ENCODE measurements around the gene AMN1. TPM values are rescaled to one million over a fixed set of nuclear protein-coding genes. Genes with fewer than 3 reads are reported as not detected.
"Not testable (repeated sequence)": the region's sequence is repeated elsewhere in the genome, so short reads cannot be mapped to it uniquely, and the experiment has no call there.

The AMN1 gene
- total RNA-seq, 1 experiment from 2014 or later: 15.8 TPM

DNA sequence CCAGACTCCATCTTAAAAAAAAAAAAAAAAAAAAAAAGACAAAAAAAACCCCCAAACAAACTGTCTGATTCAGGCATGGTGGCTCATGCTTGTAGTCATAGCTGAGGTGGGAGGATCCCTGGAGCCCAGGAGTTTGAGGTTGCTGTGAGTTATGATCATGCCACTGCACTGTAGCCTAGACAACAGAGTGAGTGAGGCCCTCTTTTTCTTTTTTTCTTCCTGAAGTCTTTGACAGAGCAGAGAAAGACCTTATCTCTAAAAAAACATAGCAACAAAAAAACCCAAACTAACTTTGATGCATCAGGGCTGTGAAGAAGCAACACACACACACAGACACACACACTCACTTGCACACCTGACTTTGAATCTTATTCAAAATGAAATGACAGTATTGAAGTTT is 7.7 kb upstream of the AMN1 start:
- Histone ChIP-seq H3K36me3 (ENCODE audit: insufficient read depth, low read length, poor library complexity, severe bottlenecking) (no peaks in the 10 kb centered on the region), H3K27me3 (replicated peaks; ENCODE audit: insufficient read depth, low read depth, low read length, poor library complexity) (no peaks in the 10 kb centered on the region), H3K9me3 (ENCODE audit: low read depth, low read length, poor library complexity, severe bottlenecking) (no peaks in the 10 kb centered on the region), H3K27ac (ENCODE audit: low read depth, low read length, poor library complexity, severe bottlenecking) (no peak overlapping the region), H3K4me3 (ENCODE audit: low read depth, low read length, poor library complexity, severe bottlenecking) (no peak overlapping the region), H3K4me1 (ENCODE audit: insufficient read depth, low read length, poor library complexity, severe bottlenecking) (peaks cover 13% of the 10 kb centered on the region)
- BruUV-seq (replicated peaks): no TSS peak
- ChIA-PET CTCF (no interaction called here), POLR2A (ENCODE audit: low non-redundant PET) (no interaction called here)
- DNase-seq (ENCODE audit: low spot score): no peak
- intact Hi-C loops (cut with micrococcal nuclease; ENCODE audit: unreplicated experiment): no loop called here
- no peak for TF ChIP-seq CTCF (conservative IDR thresholded peaks at IDR 0.05; ENCODE audit: low read depth, low read length)
- no peak for TF ChIP-seq EZH2 (IDR thresholded peaks at IDR 0.05; ENCODE audit: borderline replicate concordance, low read depth, low read length, poor library complexity, severe bottlenecking)

DNA sequence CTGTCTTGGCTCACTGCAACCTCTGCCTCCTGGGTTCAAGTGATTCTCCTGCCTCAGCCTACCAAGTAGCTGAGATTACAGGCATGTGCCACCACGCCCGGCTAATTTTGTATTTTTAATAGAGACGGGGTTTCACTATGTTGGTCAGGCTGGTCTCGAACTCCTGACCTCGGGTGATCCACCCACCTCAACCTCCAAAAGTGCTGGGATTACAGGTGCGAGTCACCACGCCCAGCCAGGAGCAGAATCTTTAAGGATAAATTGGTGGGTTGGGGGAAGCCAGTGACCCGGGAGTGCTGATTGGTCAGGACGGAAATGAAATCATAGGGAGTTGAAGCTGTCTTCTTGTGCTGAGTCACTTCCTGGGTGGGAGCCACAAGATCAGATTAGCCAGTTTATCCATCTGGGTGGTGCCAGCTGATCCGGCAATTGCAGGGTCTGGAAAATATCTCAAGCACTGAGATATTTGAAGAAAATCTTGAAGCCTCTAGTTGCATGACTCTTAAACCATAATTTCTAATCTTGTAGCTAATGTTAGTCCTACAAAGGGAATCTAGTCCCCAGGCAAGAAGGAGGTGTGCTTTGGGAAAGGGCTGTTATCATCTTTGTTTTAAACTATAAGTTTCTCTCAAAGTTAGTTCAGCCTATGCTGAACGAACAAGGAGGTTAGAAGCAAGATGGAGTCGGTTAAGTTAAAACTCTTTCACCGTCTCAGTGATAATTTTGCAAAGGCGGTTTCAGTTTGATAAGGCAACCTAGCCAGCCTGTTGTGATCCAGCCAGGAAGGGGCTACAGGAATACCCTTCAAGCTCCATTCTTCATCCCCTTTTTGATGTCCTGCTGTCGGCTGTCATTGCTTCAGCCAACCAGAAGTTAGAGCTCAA is 5.0 kb upstream of the AMN1 start:
- not testable (repeated sequence) for BruUV-seq (replicated peaks)
- peak overlapping the region; percentile 68 for H3K27ac ChIP-seq (ENCODE audit: low read depth, low read length, poor library complexity, severe bottlenecking)

GRCh38 chr12:31732926-31733548 is 4.2 kb upstream of the AMN1 start:
- Histone ChIP-seq H3K27me3 (replicated peaks; ENCODE audit: insufficient read depth, low read depth, low read length, poor library complexity) (no peaks in the 10 kb centered on the region), H3K9me3 (ENCODE audit: low read depth, low read length, poor library complexity, severe bottlenecking) (peaks cover 6% of the 10 kb centered on the region), H3K4me3 (ENCODE audit: low read depth, low read length, poor library complexity, severe bottlenecking) (no peak overlapping the region), H3K4me1 (ENCODE audit: insufficient read depth, low read length, poor library complexity, severe bottlenecking) (peaks cover 16% of the 10 kb centered on the region), H3K27ac (ENCODE audit: low read depth, low read length, poor library complexity, severe bottlenecking) (peak overlapping the region; percentile 68), H3K36me3 (ENCODE audit: insufficient read depth, low read length, poor library complexity, severe bottlenecking) (no peaks in the 10 kb centered on the region)
- POLR2A ChIA-PET (ENCODE audit: low non-redundant PET): no interaction called here
- no peak for TF ChIP-seq CTCF (conservative IDR thresholded peaks at IDR 0.05; ENCODE audit: low read depth, low read length)
- no peak for TF ChIP-seq EZH2 (IDR thresholded peaks at IDR 0.05; ENCODE audit: borderline replicate concordance, low read depth, low read length, poor library complexity, severe bottlenecking)
- no TSS peak for BruUV-seq (replicated peaks)
- DNase-seq (ENCODE audit: low spot score): peak; percentile 45
- CTCF ChIA-PET: interaction anchor here (0.6 kb wide), 1 partner anchor 13 kb away, joined by 3 read pairs; no protein-coding TSS in a partner anchor
- intact Hi-C loops (cut with micrococcal nuclease; ENCODE audit: unreplicated experiment): no loop called here

More for the DNA sequence above, 5.0 kb upstream of the AMN1 start:
- H3K4me3 ChIP-seq (ENCODE audit: low read depth, low read length, poor library complexity, severe bottlenecking); H3K36me3 ChIP-seq (ENCODE audit: insufficient read depth, low read length, poor library complexity, severe bottlenecking); CTCF ChIA-PET; H3K9me3 ChIP-seq (ENCODE audit: low read depth, low read length, poor library complexity, severe bottlenecking); intact Hi-C loops (cut with micrococcal nuclease; ENCODE audit: unreplicated experiment); H3K27me3 ChIP-seq (replicated peaks; ENCODE audit: insufficient read depth, low read depth, low read length, poor library complexity): not testable (repeated sequence)
- POLR2A ChIA-PET (ENCODE audit: low non-redundant PET): interaction anchor here (0.6 kb wide), 1 partner anchor 16 kb away, joined by 5 read pairs; no protein-coding TSS in a partner anchor
- DNase-seq (ENCODE audit: low spot score): peak; percentile 82
- peaks cover 13% of the 10 kb centered on the region for H3K4me1 ChIP-seq (ENCODE audit: insufficient read depth, low read length, poor library complexity, severe bottlenecking)

DNA sequence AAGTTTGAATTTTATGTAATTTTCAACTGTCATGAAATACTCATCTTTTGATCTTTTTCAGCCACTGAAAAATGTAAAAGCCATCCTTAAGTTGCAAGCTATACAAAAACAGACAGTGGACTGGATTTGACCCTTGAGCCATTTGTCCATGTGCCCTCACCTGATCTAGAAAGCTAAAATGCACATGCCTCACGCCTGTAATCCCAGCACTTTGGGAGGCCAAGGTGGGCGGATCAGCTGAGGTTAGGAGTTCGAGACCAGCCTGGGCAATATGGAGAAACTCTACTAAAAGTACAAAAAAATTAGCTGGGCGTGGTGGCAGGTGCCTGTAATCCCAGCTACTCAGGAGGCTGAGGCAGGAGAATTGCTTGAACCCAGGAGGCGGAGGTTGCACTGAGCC is 2.4 kb upstream of the AMN1 start:
- BruUV-seq (replicated peaks); H3K27ac ChIP-seq (ENCODE audit: low read depth, low read length, poor library complexity, severe bottlenecking); H3K9me3 ChIP-seq (ENCODE audit: low read depth, low read length, poor library complexity, severe bottlenecking); H3K4me3 ChIP-seq (ENCODE audit: low read depth, low read length, poor library complexity, severe bottlenecking); POLR2A ChIA-PET (ENCODE audit: low non-redundant PET); H3K36me3 ChIP-seq (ENCODE audit: insufficient read depth, low read length, poor library complexity, severe bottlenecking); H3K27me3 ChIP-seq (replicated peaks; ENCODE audit: insufficient read depth, low read depth, low read length, poor library complexity); CTCF ChIA-PET; intact Hi-C loops (cut with micrococcal nuclease; ENCODE audit: unreplicated experiment); DNase-seq (ENCODE audit: low spot score): not testable (repeated sequence)
- peaks cover 20% of the 10 kb centered on the region for H3K4me1 ChIP-seq (ENCODE audit: insufficient read depth, low read length, poor library complexity, severe bottlenecking)

Measured in A673 (cell line).